ENCODE results near the gene VIL1. TPM values are rescaled to one million over a fixed set of nuclear protein-coding genes. Genes with fewer than 3 reads are reported as not detected.

The VIL1 gene
- total and polyA plus RNA-seq, 9 of the 15 experiments (the other 6 are each of a cell fraction or from before 2014, with no cell fraction given): 0.51 to 2.7 (median 1.2) TPM

- TF ChIP-seq BHLHE40 (IDR thresholded peaks at IDR 0.05; ENCODE audit: low read length) (no peak), SMARCE1 (IDR thresholded peaks at IDR 0.05) (no peak), E2F1 (CRISPR knock-in tag; IDR thresholded peaks at IDR 0.05) (no peak), ARNT (IDR thresholded peaks at IDR 0.05) (no peak), ZKSCAN1 (IDR thresholded peaks at IDR 0.05; ENCODE audit: low read depth, low read length) (no peak)
Observed at GRCh38 chr2:218501665-218502064, 82.7 kb downstream of the VIL1 start (continued).

MicroRNAs within 50 kb of the gene (microRNA counts, 767-probe panel; counts per million panel counts)
- 4,210 counts per million, percentile 83 among the panel's probes with 10 or more counts for microRNA hsa-miR-26b-5p

Small RNAs within 50 kb of the gene (microRNA-seq; reads per million reads assigned to microRNA genes)
- 6,079 reads per million, percentile 98 among the genes with 10 or more reads in this experiment for gene MIR26B (ENCODE audit: borderline microRNAs expressed)

Small RNAs within 50 kb of the gene (small RNA-seq; reads per million reads assigned to genes)
- 460 reads per million, percentile 99 among the genes with 10 or more reads in this experiment for gene MIR26B

Other genes with a start within 250 kb of the VIL1 start
Only the 7 nearest of the 13 such genes appear.
- 156 and 197 TPM in 2 replicates for gene AAMP, start 149.0 kb upstream of the VIL1 start, total RNA-seq (2014; rRNA removed)
- 62.2 and 77.6 TPM in 2 replicates for gene AAMP, start 149.0 kb upstream of the VIL1 start, total RNA-seq (2014; rRNA removed; fragmentation: Illumina TruSeq; extraction: Trizol)
- 94.1 and 99.2 TPM in 2 replicates for gene AAMP, start 149.0 kb upstream of the VIL1 start, total RNA-seq (2015; rRNA removed; fragmentation: Illumina TruSeq; extraction: Trizol)
- gene AAMP, start 149.0 kb upstream of the VIL1 start, total RNA-seq (2021): 87.7 and 96.9 TPM in 2 replicates
- 39.5 and 47.3 TPM in 2 replicates for gene AAMP, start 149.0 kb upstream of the VIL1 start, polyA plus RNA-seq (2011; rRNA removed)
- 135 and 139 TPM in 2 replicates for gene AAMP, start 149.0 kb upstream of the VIL1 start, polyA plus RNA-seq (2014; fragmentation: Illumina TruSeq; extraction: Trizol)
- 1 to 10 TPM; 5.7 to 8.9 TPM for gene AAMP, start 149.0 kb upstream of the VIL1 start, polyA plus RNA-seq (2014; fragmentation: Nextera tagmentation; extraction: Ambion mirVana)
- gene AAMP, start 149.0 kb upstream of the VIL1 start, polyA plus RNA-seq (2014; rRNA removed): 133 and 156 TPM in 2 replicates
- 50.2 and 55.7 TPM in 2 replicates for gene PNKD, start 148.6 kb upstream of the VIL1 start, total RNA-seq (2014; rRNA removed)
- gene PNKD, start 148.6 kb upstream of the VIL1 start, total RNA-seq (2014; rRNA removed; fragmentation: Illumina TruSeq; extraction: Trizol): 17.5 and 26.0 TPM in 2 replicates
- 32.3 and 34.0 TPM in 2 replicates for gene PNKD, start 148.6 kb upstream of the VIL1 start, total RNA-seq (2015; rRNA removed; fragmentation: Illumina TruSeq; extraction: Trizol)
- 59.5 and 60.1 TPM in 2 replicates for gene PNKD, start 148.6 kb upstream of the VIL1 start, total RNA-seq (2021)
- gene PNKD, start 148.6 kb upstream of the VIL1 start, polyA plus RNA-seq (2011; rRNA removed): 37.2 and 41.2 TPM in 2 replicates
- gene PNKD, start 148.6 kb upstream of the VIL1 start, polyA plus RNA-seq (2014; fragmentation: Illumina TruSeq; extraction: Trizol): 64.2 and 68.2 TPM in 2 replicates
- gene PNKD, start 148.6 kb upstream of the VIL1 start, polyA plus RNA-seq (2014; fragmentation: Nextera tagmentation; extraction: Ambion mirVana): 100 to 1,000 TPM in 1 of 2 experiments, 10 to 100 TPM in 1; 89.1 to 105 TPM
- 80.6 and 85.2 TPM in 2 replicates for gene PNKD, start 148.6 kb upstream of the VIL1 start, polyA plus RNA-seq (2014; rRNA removed)
- 64.8 and 71.4 TPM in 2 replicates for gene TMBIM1, start 126.6 kb upstream of the VIL1 start, total RNA-seq (2014; rRNA removed)
- gene TMBIM1, start 126.6 kb upstream of the VIL1 start, total RNA-seq (2014; rRNA removed; fragmentation: Illumina TruSeq; extraction: Trizol): 56.6 and 59.2 TPM in 2 replicates
- gene TMBIM1, start 126.6 kb upstream of the VIL1 start, total RNA-seq (2015; rRNA removed; fragmentation: Illumina TruSeq; extraction: Trizol): 43.7 and 46.8 TPM in 2 replicates
- 90.7 and 102 TPM in 2 replicates for gene TMBIM1, start 126.6 kb upstream of the VIL1 start, total RNA-seq (2021)
- 45.9 and 66.8 TPM in 2 replicates for gene TMBIM1, start 126.6 kb upstream of the VIL1 start, polyA plus RNA-seq (2011; rRNA removed)
- 105 and 112 TPM in 2 replicates for gene TMBIM1, start 126.6 kb upstream of the VIL1 start, polyA plus RNA-seq (2014; fragmentation: Illumina TruSeq; extraction: Trizol)
- 10 to 100 TPM; 14.2 to 35.6 TPM for gene TMBIM1, start 126.6 kb upstream of the VIL1 start, polyA plus RNA-seq (2014; fragmentation: Nextera tagmentation; extraction: Ambion mirVana)
- gene TMBIM1, start 126.6 kb upstream of the VIL1 start, polyA plus RNA-seq (2014; rRNA removed): 47.0 and 49.5 TPM in 2 replicates
- not detected in 2 replicates for gene CATIP, start 62.3 kb upstream of the VIL1 start, total RNA-seq (2014; rRNA removed)
- not detected in 2 replicates for gene CATIP, start 62.3 kb upstream of the VIL1 start, total RNA-seq (2014; rRNA removed; fragmentation: Illumina TruSeq; extraction: Trizol)
- gene CATIP, start 62.3 kb upstream of the VIL1 start, total RNA-seq (2015; rRNA removed; fragmentation: Illumina TruSeq; extraction: Trizol): not detected in 2 replicates
- not detected in 2 replicates for gene CATIP, start 62.3 kb upstream of the VIL1 start, total RNA-seq (2021)
- not detected in 2 replicates for gene CATIP, start 62.3 kb upstream of the VIL1 start, polyA plus RNA-seq (2011; rRNA removed)
- gene CATIP, start 62.3 kb upstream of the VIL1 start, polyA plus RNA-seq (2014; fragmentation: Illumina TruSeq; extraction: Trizol): not detected in 2 replicates
- under 1 TPM; 0.06 to 0.08 TPM for gene CATIP, start 62.3 kb upstream of the VIL1 start, polyA plus RNA-seq (2014; fragmentation: Nextera tagmentation; extraction: Ambion mirVana)
- gene CATIP, start 62.3 kb upstream of the VIL1 start, polyA plus RNA-seq (2014; rRNA removed): 0.09 TPM in 1 of 2 replicates, not detected in the other
- 0.98 and 1.0 TPM in 2 replicates for gene SLC11A1, start 36.9 kb upstream of the VIL1 start, total RNA-seq (2014; rRNA removed)
- 0.32 and 0.65 TPM in 2 replicates for gene SLC11A1, start 36.9 kb upstream of the VIL1 start, total RNA-seq (2014; rRNA removed; fragmentation: Illumina TruSeq; extraction: Trizol)
- 0.83 and 1.1 TPM in 2 replicates for gene SLC11A1, start 36.9 kb upstream of the VIL1 start, total RNA-seq (2015; rRNA removed; fragmentation: Illumina TruSeq; extraction: Trizol)
- 1.2 and 1.6 TPM in 2 replicates for gene SLC11A1, start 36.9 kb upstream of the VIL1 start, total RNA-seq (2021)
- 0.54 and 0.64 TPM in 2 replicates for gene SLC11A1, start 36.9 kb upstream of the VIL1 start, polyA plus RNA-seq (2011; rRNA removed)
- 0.40 and 0.43 TPM in 2 replicates for gene SLC11A1, start 36.9 kb upstream of the VIL1 start, polyA plus RNA-seq (2014; fragmentation: Illumina TruSeq; extraction: Trizol)
- under 1 TPM; 0.35 to 0.51 TPM for gene SLC11A1, start 36.9 kb upstream of the VIL1 start, polyA plus RNA-seq (2014; fragmentation: Nextera tagmentation; extraction: Ambion mirVana)
- gene SLC11A1, start 36.9 kb upstream of the VIL1 start, polyA plus RNA-seq (2014; rRNA removed): 0.69 and 0.99 TPM in 2 replicates
- gene CTDSP1, start 19.3 kb upstream of the VIL1 start, total RNA-seq (2014; rRNA removed): 50.8 and 65.8 TPM in 2 replicates
- 13.6 and 21.0 TPM in 2 replicates for gene CTDSP1, start 19.3 kb upstream of the VIL1 start, total RNA-seq (2014; rRNA removed; fragmentation: Illumina TruSeq; extraction: Trizol)
- 45.8 and 45.9 TPM in 2 replicates for gene CTDSP1, start 19.3 kb upstream of the VIL1 start, total RNA-seq (2015; rRNA removed; fragmentation: Illumina TruSeq; extraction: Trizol)
- 67.9 and 74.8 TPM in 2 replicates for gene CTDSP1, start 19.3 kb upstream of the VIL1 start, total RNA-seq (2021)
- gene CTDSP1, start 19.3 kb upstream of the VIL1 start, polyA plus RNA-seq (2011; rRNA removed): 51.1 and 61.8 TPM in 2 replicates
- 44.8 and 59.8 TPM in 2 replicates for gene CTDSP1, start 19.3 kb upstream of the VIL1 start, polyA plus RNA-seq (2014; fragmentation: Illumina TruSeq; extraction: Trizol)
- gene CTDSP1, start 19.3 kb upstream of the VIL1 start, polyA plus RNA-seq (2014; fragmentation: Nextera tagmentation; extraction: Ambion mirVana): 1 to 10 TPM; 2.4 to 3.4 TPM
- 71.5 and 72.9 TPM in 2 replicates for gene CTDSP1, start 19.3 kb upstream of the VIL1 start, polyA plus RNA-seq (2014; rRNA removed)
- 5.7 and 8.5 TPM in 2 replicates for gene USP37, start 149.2 kb downstream of the VIL1 start, total RNA-seq (2014; rRNA removed)
- 14.2 and 16.5 TPM in 2 replicates for gene USP37, start 149.2 kb downstream of the VIL1 start, total RNA-seq (2014; rRNA removed; fragmentation: Illumina TruSeq; extraction: Trizol)
- gene USP37, start 149.2 kb downstream of the VIL1 start, total RNA-seq (2015; rRNA removed; fragmentation: Illumina TruSeq; extraction: Trizol): 12.6 and 14.1 TPM in 2 replicates
- 12.8 and 15.0 TPM in 2 replicates for gene USP37, start 149.2 kb downstream of the VIL1 start, total RNA-seq (2021)
- gene USP37, start 149.2 kb downstream of the VIL1 start, polyA plus RNA-seq (2011; rRNA removed): 7.2 and 9.0 TPM in 2 replicates
- gene USP37, start 149.2 kb downstream of the VIL1 start, polyA plus RNA-seq (2014; fragmentation: Illumina TruSeq; extraction: Trizol): 6.0 and 6.9 TPM in 2 replicates
- 1 to 10 TPM; 2.0 to 2.8 TPM for gene USP37, start 149.2 kb downstream of the VIL1 start, polyA plus RNA-seq (2014; fragmentation: Nextera tagmentation; extraction: Ambion mirVana)
- gene USP37, start 149.2 kb downstream of the VIL1 start, polyA plus RNA-seq (2014; rRNA removed): 4.8 and 5.0 TPM in 2 replicates

Measured in K562 (cell line).